HepG2 (cell line): ENCODE data around the gene SUPV3L1. TPM values are rescaled to one million over a fixed set of nuclear protein-coding genes. Genes with fewer than 3 reads are reported as not detected.

ENCODE experiments used
- ATAC-seq: fragments of 200-7000 bp; cut with Tn5 transposase; 3 replicates; pipeline ENCODE4 v1.9.1; 2020; ENCODE audit warnings: mild to moderate bottlenecking, moderate library complexity
- BruUV-seq: library from RNA; stranded (reverse); fragments of 400-500 nt; replicated peaks from 2 replicates; lab custom pipeline; 2021; lab: Mats Ljungman, UMichigan
- CTCF ChIA-PET: fragments of 300-600 bp; formaldehyde crosslinking; extraction: SDS; loops from one replicate; lab custom pipeline; 2021; ENCODE audit warnings: low total read pairs, inconsistent platforms, low intra/inter-chr PET ratio; lab: Yijun Ruan, JAX
- POLR2A ChIA-PET: fragments of 350-600 bp; sonication (Branson Sonifier 250); formaldehyde crosslinking; loops from one replicate; lab custom pipeline; 2020; ENCODE audit warnings: antibody characterized with exemption, inconsistent platforms; lab: Yijun Ruan, JAX
- DNase-seq: peaks from one replicate; pipeline ENCODE4 v3.0.0-alpha.2; 2015; ENCODE audit warnings: low spot score
- FAIRE-seq: peaks from 3 replicates; lab custom pipeline; 2011; peaks lifted over from hg19 to GRCh38; lab: Jason Lieb, UNC
- H2AFZ ChIP-seq: one replicate; pipeline ENCODE4 v1.6.1; 2011; ENCODE audit warnings: low read length, inconsistent platforms
- H3K27ac ChIP-seq: fragments of 300-600 bp; 3 replicates; pipeline ENCODE4 v1.8.0; 2011; ENCODE audit warnings: mixed run types, mild to moderate bottlenecking, mixed read lengths, low read length, inconsistent platforms; ENCODE audit not compliant: insufficient read depth; ENCODE audit errors: extremely low read length
- H3K27me3 ChIP-seq, 2 experiments: fragments of 200-600 bp in 1 of 2; 2 replicates in 1 of 2; 3 replicates in 1 of 2; pipeline versions ENCODE4 v1.6.0 to v1.8.0; 2011; ENCODE audit warnings: low read length in 2 of 2, mild to moderate bottlenecking in 2 of 2, moderate library complexity in 2 of 2, inconsistent platforms in 1 of 2; ENCODE audit not compliant: insufficient read depth in 2 of 2, control insufficient read depth in 1 of 2
- H3K36me3 ChIP-seq, 2 experiments: fragments of 200-600 bp in 1 of 2; replicated peaks in 1 of 2; 2 replicates in 1 of 2; 3 replicates in 1 of 2; pipeline versions ENCODE4 v1.5.1 to v1.8.0; 2011; ENCODE audit warnings: low read length in 2 of 2, inconsistent platforms in 1 of 2; ENCODE audit not compliant: insufficient read depth in 2 of 2, control insufficient read depth in 1 of 2
- H3K4me1 ChIP-seq: 2 replicates; pipeline ENCODE4 v1.5.1; 2012; ENCODE audit warnings: low read length, inconsistent platforms; ENCODE audit not compliant: insufficient read depth
- H3K4me2 ChIP-seq: 2 replicates; pipeline ENCODE4 v1.6.0; 2011; ENCODE audit warnings: low read depth, low read length, inconsistent platforms
- H3K4me3 ChIP-seq, 3 experiments: fragments of 200-600 bp in 1 of 3; sonication (generic), shearing (Covaris generic) in 1 of 3; replicated peaks in 1 of 3; 2 replicates each; pipeline ENCODE4 v1.5.1; 2011 to 2016; ENCODE audit warnings: low read length in 3 of 3, inconsistent platforms in 2 of 3, low read depth in 2 of 3, mild to moderate bottlenecking in 2 of 3, control low read depth in 1 of 3, mixed read lengths in 1 of 3; ENCODE audit not compliant: insufficient read depth in 1 of 3
- H3K79me2 ChIP-seq: one replicate; pipeline ENCODE4 v1.6.1; 2011; ENCODE audit warnings: low read length, inconsistent platforms; ENCODE audit not compliant: insufficient read depth
- H3K9ac ChIP-seq: 2 replicates; pipeline ENCODE4 v1.6.0; 2011; ENCODE audit warnings: mild to moderate bottlenecking, low read depth, low read length, inconsistent platforms; ENCODE audit not compliant: insufficient read depth
- H3K9me3 ChIP-seq: 2 replicates; pipeline ENCODE4 v1.5.1; 2012; ENCODE audit warnings: mild to moderate bottlenecking, low read length
- H4K20me1 ChIP-seq: 2 replicates; pipeline ENCODE4 v1.6.0; 2011; ENCODE audit warnings: inconsistent platforms, mild to moderate bottlenecking, low read length, moderate library complexity; ENCODE audit not compliant: insufficient read depth
- FOSL1 ChIP-seq: sonication (generic); formaldehyde crosslinking; IDR thresholded peaks from 2 replicates; pipeline ENCODE4 v1.9.0; 2021; ENCODE audit warnings: missing genetic modification reagents, borderline replicate concordance
- HNF1A ChIP-seq, 2 experiments: sonication (generic) in 1 of 2; formaldehyde crosslinking in 1 of 2; IDR thresholded peaks; 2 replicates each; pipeline versions ENCODE4 v1.4.0 to v1.6.1; 2016 to 2020; ENCODE audit warnings: borderline replicate concordance in 1 of 2, low read depth in 1 of 2, mild to moderate bottlenecking in 1 of 2, missing genetic modification reagents in 1 of 2
- THAP7 ChIP-seq: sonication (generic); formaldehyde crosslinking; IDR thresholded peaks from 2 replicates; pipeline ENCODE4 v1.8.1; 2023; ENCODE audit warnings: mild to moderate bottlenecking, missing genetic modification reagents
- ZBTB33 ChIP-seq: sonication (generic); formaldehyde crosslinking; IDR thresholded peaks from 2 replicates; pipeline ENCODE4 v1.4.0; 2020; ENCODE audit warnings: missing genetic modification reagents
- ZNF274 ChIP-seq: sonication (generic); formaldehyde crosslinking; IDR thresholded peaks from 2 replicates; pipeline ENCODE4 v1.5.1; 2020; ENCODE audit warnings: mild to moderate bottlenecking, missing genetic modification reagents
- ZNF34 ChIP-seq: sonication (generic); formaldehyde crosslinking; IDR thresholded peaks from 2 replicates; pipeline ENCODE4 v1.4.0; 2020; ENCODE audit warnings: mild to moderate bottlenecking, missing genetic modification reagents, borderline replicate concordance
- whole genome bisulfite sequencing: methylation state at CpG from one replicate; pipeline ENCODE4 v1.1.6; 2017; ENCODE audit warnings: low lambda C conversion rate; 5-methylcytosine and 5-hydroxymethylcytosine counted together
- in situ Hi-C: cut with HindIII; loops from 2 replicates; pipeline ENCODE4 v1.10.0; 2017; ENCODE audit warnings: low pct_unique_long_range_greater_than_20kb; ENCODE audit not compliant: extremely low pct_ligation_motif_present
- intact Hi-C: fragments of 100-400 bp; cut with micrococcal nuclease; formaldehyde crosslinking; loops from one replicate; pipeline ENCODE4 v1.10.0; 2022; ENCODE audit not compliant: unreplicated experiment
- polyA plus RNA-seq, 8 experiments: library from polyadenylated mRNA; depleted of rRNA in 3 of 8; stranded (reverse) in 7 of 8; unstranded in 1 of 8; fragments of >200 nt; fragmentation: Illumina TruSeq in 4 of 8; extraction: Trizol in 4 of 8; gene quantifications; 2 replicates each; pipeline versions ENCODE4 v1.2.1 to v1.2.3, GENCODE V29; 2011 to 2016; ENCODE audit warnings: low read depth in 4 of 8, missing spikeins in 1 of 8, mixed read lengths in 1 of 8; ENCODE audit not compliant: insufficient read depth in 1 of 8
- total RNA-seq, 5 experiments: library from RNA; depleted of rRNA; stranded (reverse); fragments of >200 nt; fragmentation: Illumina TruSeq; extraction: Trizol; gene quantifications; 2 replicates each; pipeline ENCODE4 v1.2.3, GENCODE V29; 2016; ENCODE audit warnings: low read depth in 1 of 5

The SUPV3L1 gene
- total and polyA plus RNA-seq, 2 of the 13 experiments (the other 11 are each of a cell fraction or from before 2014, with no cell fraction given) = 28.8 to 45.7 TPM

GRCh38 chr10:69248117-69248730 is 68.2 kb downstream of the SUPV3L1 start:
- ChIA-PET CTCF (no interaction called here), POLR2A (no interaction called here)
- Histone ChIP-seq H3K36me3 (peaks cover 3 to 11% of the 10 kb centered on the region in 2 experiments; a peak in 3 of 5 replicates), H3K27me3 (no peaks in the 10 kb centered on the region), H3K9ac (no peak overlapping the region), H2AFZ (no peak overlapping the region), H4K20me1 (no peaks in the 10 kb centered on the region), H3K4me3 (no peak overlapping the region), H3K79me2 (no peaks in the 10 kb centered on the region), H3K27ac (no peak overlapping the region), H3K9me3 (no peaks in the 10 kb centered on the region), H3K4me1 (no peaks in the 10 kb centered on the region), H3K4me2 (no peak overlapping the region)
- FAIRE-seq (no peak), ATAC-seq (no peak), DNase-seq (no peak)
- 94% methylated on average over 19 of the region's 24 CpGs for WGBS
- in situ Hi-C loops (no loop called here), intact Hi-C loops (no loop called here)
- BruUV-seq = no TSS peak
- TF ChIP-seq THAP7 (no peak), ZBTB33 (CRISPR knock-in tag) (0 out of 2 replicates have a peak, but pooled peaks have one; percentile 21), ZNF274 (no peak), ZNF34 (CRISPR knock-in tag) (no peak), HNF1A (IDR thresholded peaks at IDR 0.05; ENCODE audit: low read depth) (no peak), HNF1A (CRISPR knock-in tag; IDR thresholded peaks at IDR 0.05; ENCODE audit: borderline replicate concordance) (no peak), FOSL1 (CRISPR knock-in tag) (no peak)
